Chondrocyte (in vitro differentiated cells): ENCODE results near the gene PANX3. TPM values are rescaled to one million over a fixed set of nuclear protein-coding genes. Genes with fewer than 3 reads are reported as not detected.

Experiments used
- DNase-seq: peaks from one replicate; pipeline ENCODE4 v3.0.0; 2021; ENCODE audit warnings: mixed read lengths, low spot score
- H3K27ac Mint-ChIP-seq: one replicate; pipeline ENCODE4 v1.8.0; 2021; ENCODE audit warnings: mild to moderate bottlenecking, moderate library complexity, mixed read lengths; ENCODE audit not compliant: unreplicated experiment
- H3K27me3 Mint-ChIP-seq: 2 replicates; pipeline ENCODE4 v1.8.0; 2021; ENCODE audit warnings: low read depth, mixed read lengths
- H3K36me3 Mint-ChIP-seq: 2 replicates; pipeline ENCODE4 v1.8.0; 2021; ENCODE audit warnings: low read depth, mixed read lengths
- H3K4me1 Mint-ChIP-seq: 2 replicates; pipeline ENCODE4 v1.8.0; 2021; ENCODE audit warnings: low read depth, mild to moderate bottlenecking, mixed read lengths
- H3K4me3 Mint-ChIP-seq: one replicate; pipeline ENCODE4 v1.8.0; 2021; ENCODE audit warnings: mild to moderate bottlenecking, moderate library complexity, mixed read lengths; ENCODE audit not compliant: unreplicated experiment
- H3K9me3 Mint-ChIP-seq: 2 replicates; pipeline ENCODE4 v1.8.0; 2021; ENCODE audit warnings: low read depth, mixed read lengths
- total RNA-seq: library from RNA; stranded (reverse); gene quantifications from 3 replicates; pipeline ENCODE4 v1.2.1, GENCODE V29; 2021
- TF ChIP-seq, protein P1 (sequence below): fragments of 200-600 bp; sonication (generic); IDR thresholded peaks from 2 replicates; pipeline ENCODE4 v1.5.0; 2021; ENCODE audit warnings: antibody characterized with exemption, mild to moderate bottlenecking, moderate library complexity

Gene PANX3
- total RNA-seq, 1 donor from 2014 or later = not detected

DNA sequence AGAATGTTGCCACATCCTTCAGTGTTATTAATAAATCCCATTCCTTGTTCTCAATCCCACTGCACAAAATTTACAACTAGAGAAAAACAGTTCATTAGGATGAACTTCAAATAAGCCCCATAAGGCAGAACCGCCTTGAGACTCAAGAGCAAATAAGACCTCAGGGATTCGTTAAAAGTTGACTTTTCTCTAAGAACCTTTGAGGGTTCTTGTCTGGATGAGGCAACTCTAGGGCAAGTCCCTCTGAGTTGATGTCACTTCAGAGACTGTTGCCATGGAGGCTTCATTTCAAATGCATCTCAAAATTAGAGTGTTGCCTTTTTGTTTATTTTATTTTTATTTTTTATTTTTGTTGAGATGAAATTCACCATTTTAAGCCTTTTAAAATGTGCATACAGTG lies 19.8 kb upstream of the PANX3 start:
- Mint-ChIP-seq H3K9me3 (no peaks in the 10 kb centered on the region), H3K4me3 (no peak overlapping the region), H3K4me1 (no peaks in the 10 kb centered on the region), H3K36me3 (no peaks in the 10 kb centered on the region), H3K27me3 (peaks cover 47% of the 10 kb centered on the region), H3K27ac (no peak overlapping the region)
- DNase-seq = no peak
- TF ChIP-seq, protein P1, sequence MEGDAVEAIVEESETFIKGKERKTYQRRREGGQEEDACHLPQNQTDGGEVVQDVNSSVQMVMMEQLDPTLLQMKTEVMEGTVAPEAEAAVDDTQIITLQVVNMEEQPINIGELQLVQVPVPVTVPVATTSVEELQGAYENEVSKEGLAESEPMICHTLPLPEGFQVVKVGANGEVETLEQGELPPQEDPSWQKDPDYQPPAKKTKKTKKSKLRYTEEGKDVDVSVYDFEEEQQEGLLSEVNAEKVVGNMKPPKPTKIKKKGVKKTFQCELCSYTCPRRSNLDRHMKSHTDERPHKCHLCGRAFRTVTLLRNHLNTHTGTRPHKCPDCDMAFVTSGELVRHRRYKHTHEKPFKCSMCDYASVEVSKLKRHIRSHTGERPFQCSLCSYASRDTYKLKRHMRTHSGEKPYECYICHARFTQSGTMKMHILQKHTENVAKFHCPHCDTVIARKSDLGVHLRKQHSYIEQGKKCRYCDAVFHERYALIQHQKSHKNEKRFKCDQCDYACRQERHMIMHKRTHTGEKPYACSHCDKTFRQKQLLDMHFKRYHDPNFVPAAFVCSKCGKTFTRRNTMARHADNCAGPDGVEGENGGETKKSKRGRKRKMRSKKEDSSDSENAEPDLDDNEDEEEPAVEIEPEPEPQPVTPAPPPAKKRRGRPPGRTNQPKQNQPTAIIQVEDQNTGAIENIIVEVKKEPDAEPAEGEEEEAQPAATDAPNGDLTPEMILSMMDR = no peak

- H3K36me3 Mint-ChIP-seq = no peaks in the 10 kb centered on the region
- no peaks in the 10 kb centered on the region for H3K9me3 Mint-ChIP-seq
- no peak overlapping the region for H3K4me3 Mint-ChIP-seq
- TF ChIP-seq, protein P1 = no peak
- DNase-seq = no peak
- H3K27me3 Mint-ChIP-seq = peaks cover 47% of the 10 kb centered on the region
- H3K4me1 Mint-ChIP-seq = no peaks in the 10 kb centered on the region
- no peak overlapping the region for H3K27ac Mint-ChIP-seq
These were observed 18.6 kb upstream of the PANX3 start for GRCh38 chr11:124592627-124593026.

GRCh38 chr11:124595302-124595701 lies 15.9 kb upstream of the PANX3 start:
- no peaks in the 10 kb centered on the region for H3K4me1 Mint-ChIP-seq
- no peaks in the 10 kb centered on the region for H3K36me3 Mint-ChIP-seq
- no peak for DNase-seq
- peaks cover 38% of the 10 kb centered on the region for H3K27me3 Mint-ChIP-seq
- no peak overlapping the region for H3K4me3 Mint-ChIP-seq
- no peak overlapping the region for H3K27ac Mint-ChIP-seq
- peaks cover 3% of the 10 kb centered on the region for H3K9me3 Mint-ChIP-seq
- TF ChIP-seq, protein P1 = no peak

- H3K4me3 Mint-ChIP-seq = no peak overlapping the region
- no peaks in the 10 kb centered on the region for H3K36me3 Mint-ChIP-seq
- peaks cover 32% of the 10 kb centered on the region for H3K27me3 Mint-ChIP-seq
These were observed 13.6 kb upstream of the PANX3 start for GRCh38 chr11:124597626-124598025.

DNA sequence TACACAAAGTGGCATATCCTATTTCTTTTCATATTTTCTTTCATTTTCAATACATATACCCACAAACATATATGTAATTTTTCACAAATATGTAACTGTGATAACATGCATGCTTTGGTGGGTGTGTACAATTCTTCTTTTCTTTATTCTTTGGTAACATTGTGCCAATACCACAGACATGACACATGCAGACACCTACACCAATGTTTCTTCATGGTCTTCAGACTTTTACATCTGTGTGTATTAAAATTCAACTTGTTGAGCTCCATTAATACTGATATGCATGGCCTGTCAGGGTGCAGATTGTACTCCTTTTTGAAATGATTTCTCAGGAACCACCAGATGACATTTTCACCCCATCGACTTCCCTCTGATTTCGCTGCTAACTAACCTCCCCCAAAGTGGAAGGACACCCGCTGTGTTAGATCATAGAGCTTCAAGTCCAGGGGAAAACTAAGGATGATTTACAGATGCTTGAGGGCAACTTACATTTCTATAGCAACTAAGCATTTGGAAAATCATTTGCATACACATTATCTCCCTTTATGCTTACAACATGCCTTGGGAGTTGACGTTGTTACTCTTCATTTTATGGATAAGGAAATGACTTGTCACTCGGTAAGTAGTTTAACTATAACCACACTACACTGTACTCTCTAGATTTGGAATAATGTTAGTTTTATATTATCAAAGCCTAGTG lies 10.5 kb upstream of the PANX3 start:
- Mint-ChIP-seq H3K36me3 (no peaks in the 10 kb centered on the region), H3K9me3 (peaks cover 3% of the 10 kb centered on the region), H3K27me3 (peaks cover 22% of the 10 kb centered on the region), H3K4me3 (no peak overlapping the region), H3K4me1 (no peaks in the 10 kb centered on the region), H3K27ac (no peak overlapping the region)
- DNase-seq = no peak
- TF ChIP-seq, protein P1 = no peak

More at GRCh38 chr11:124597626-124598025, 13.6 kb upstream of the PANX3 start:
- Mint-ChIP-seq H3K4me1 (no peaks in the 10 kb centered on the region), H3K9me3 (peaks cover 3% of the 10 kb centered on the region), H3K27ac (no peak overlapping the region)
- TF ChIP-seq, protein P1 = no peak
- no peak for DNase-seq
